Measurements from ENCODE around the gene SOD3.

DNA sequence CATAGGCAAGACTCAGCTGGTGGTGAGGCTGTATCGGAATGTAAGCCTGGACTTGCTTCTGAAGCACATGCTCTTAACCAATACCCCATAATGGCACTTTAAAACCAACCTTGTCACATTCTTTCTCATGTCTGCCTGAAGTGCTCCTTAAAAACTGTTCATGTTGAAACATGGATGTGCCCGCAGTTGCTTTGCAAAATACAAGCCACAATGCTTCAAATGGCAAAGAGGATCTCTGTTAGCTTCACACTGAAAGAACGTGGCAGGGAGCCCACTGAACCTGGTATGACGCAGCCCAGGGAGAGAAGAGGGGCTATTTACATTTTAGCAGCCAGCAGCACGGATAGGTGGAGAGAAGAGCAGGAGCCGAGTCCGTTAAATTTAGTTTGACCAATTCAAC, 29.3 kb downstream of the SOD3 start:
- TF ChIP-seq, protein P1, sequence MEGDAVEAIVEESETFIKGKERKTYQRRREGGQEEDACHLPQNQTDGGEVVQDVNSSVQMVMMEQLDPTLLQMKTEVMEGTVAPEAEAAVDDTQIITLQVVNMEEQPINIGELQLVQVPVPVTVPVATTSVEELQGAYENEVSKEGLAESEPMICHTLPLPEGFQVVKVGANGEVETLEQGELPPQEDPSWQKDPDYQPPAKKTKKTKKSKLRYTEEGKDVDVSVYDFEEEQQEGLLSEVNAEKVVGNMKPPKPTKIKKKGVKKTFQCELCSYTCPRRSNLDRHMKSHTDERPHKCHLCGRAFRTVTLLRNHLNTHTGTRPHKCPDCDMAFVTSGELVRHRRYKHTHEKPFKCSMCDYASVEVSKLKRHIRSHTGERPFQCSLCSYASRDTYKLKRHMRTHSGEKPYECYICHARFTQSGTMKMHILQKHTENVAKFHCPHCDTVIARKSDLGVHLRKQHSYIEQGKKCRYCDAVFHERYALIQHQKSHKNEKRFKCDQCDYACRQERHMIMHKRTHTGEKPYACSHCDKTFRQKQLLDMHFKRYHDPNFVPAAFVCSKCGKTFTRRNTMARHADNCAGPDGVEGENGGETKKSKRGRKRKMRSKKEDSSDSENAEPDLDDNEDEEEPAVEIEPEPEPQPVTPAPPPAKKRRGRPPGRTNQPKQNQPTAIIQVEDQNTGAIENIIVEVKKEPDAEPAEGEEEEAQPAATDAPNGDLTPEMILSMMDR (conservative IDR thresholded peaks at IDR 0.05) = no peak
- no peak for TF ChIP-seq ZFX (IDR thresholded peaks at IDR 0.05)
